IMR-90 (cell line): ENCODE data around the gene OR10W1. TPM values are rescaled to one million over a fixed set of nuclear protein-coding genes. Genes with fewer than 3 reads are reported as not detected.
A peak's percentile ranks its signal among the peaks of the same experiment; 100 is the strongest.

ENCODE experiments used
- ATAC-seq: fragments of 200-7000 bp; cut with Tn5 transposase; 2 replicates; pipeline ENCODE4 v1.9.1; 2020; ENCODE audit warnings: low read depth, mild to moderate bottlenecking, moderate library complexity
- BruUV-seq: library from RNA; stranded (reverse); fragments of 400-500 nt; replicated peaks from 2 replicates; lab custom pipeline; 2021; lab: Mats Ljungman, UMichigan
- CTCF ChIA-PET: fragments of 300-600 bp; formaldehyde crosslinking; extraction: SDS; loops from one replicate; lab custom pipeline; 2021; ENCODE audit warnings: antibody characterized with exemption; lab: Yijun Ruan, JAX
- POLR2A ChIA-PET: fragments of 300-600 bp; sonication (Branson Sonifier 250); formaldehyde crosslinking; loops from one replicate; lab custom pipeline; 2022; ENCODE audit warnings: antibody characterized with exemption; ENCODE audit not compliant: unreplicated experiment; lab: Charles Lee
- DNase-seq: peaks from one replicate; pipeline ENCODE4 v3.0.0; 2013
- H2AFZ ChIP-seq: replicated peaks from 2 replicates; pipeline ENCODE3; 2013; ENCODE audit warnings: low read length, mild to moderate bottlenecking; ENCODE audit not compliant: poor library complexity
- H2AK5ac ChIP-seq: 2 replicates; pipeline ENCODE4 v1.6.1; 2013; ENCODE audit warnings: low read depth, low read length, inconsistent platforms
- H2AK9ac ChIP-seq: replicated peaks from 2 replicates; pipeline ENCODE3; 2013; ENCODE audit warnings: mild to moderate bottlenecking, low read depth, low read length, moderate library complexity; ENCODE audit not compliant: poor library complexity
- H2BK120ac ChIP-seq: 2 replicates; pipeline ENCODE4 v1.6.1; 2013; ENCODE audit warnings: low read depth, low read length, inconsistent platforms
- H2BK15ac ChIP-seq: 3 replicates; pipeline ENCODE4 v1.6.1; 2013; ENCODE audit warnings: low read depth, low read length, inconsistent platforms
- H2BK20ac ChIP-seq: 2 replicates; pipeline ENCODE4 v1.6.1; 2013; ENCODE audit warnings: low read depth, mild to moderate bottlenecking, inconsistent platforms, low read length, moderate library complexity
- H2BK5ac ChIP-seq: 2 replicates; pipeline ENCODE4 v1.6.1; 2013; ENCODE audit warnings: mild to moderate bottlenecking, low read depth, low read length, inconsistent platforms; ENCODE audit not compliant: poor library complexity, severe bottlenecking
- H3K14ac ChIP-seq: replicated peaks from 2 replicates; pipeline ENCODE4 v1.6.1; 2013; ENCODE audit warnings: low read depth, low read length, inconsistent platforms
- H3K18ac ChIP-seq: 2 replicates; pipeline ENCODE4 v1.6.1; 2013; ENCODE audit warnings: low read depth, low read length, control low read depth
- H3K23ac ChIP-seq: 2 replicates; pipeline ENCODE4 v1.6.1; 2013; ENCODE audit warnings: low read depth, low read length, inconsistent platforms
- H3K27ac ChIP-seq: 2 replicates; pipeline ENCODE4 v1.5.1; 2013; ENCODE audit warnings: mild to moderate bottlenecking, control low read depth, low read length; ENCODE audit not compliant: insufficient read depth
- H3K27me3 ChIP-seq: 2 replicates; pipeline ENCODE4 v1.6.1; 2013; ENCODE audit warnings: low read length; ENCODE audit not compliant: control insufficient read depth, insufficient read depth
- H3K36me3 ChIP-seq: 2 replicates; pipeline ENCODE4 v1.6.1; 2013; ENCODE audit warnings: low read length, mixed read lengths; ENCODE audit not compliant: control insufficient read depth, insufficient read depth
- H3K4ac ChIP-seq: 2 replicates; pipeline ENCODE4 v1.6.1; 2013; ENCODE audit warnings: low read depth, low read length, inconsistent platforms
- H3K4me1 ChIP-seq: 2 replicates; pipeline ENCODE4 v1.6.1; 2013; ENCODE audit warnings: low read length, mixed read lengths; ENCODE audit not compliant: control insufficient read depth, insufficient read depth
- H3K4me2 ChIP-seq: 2 replicates; pipeline ENCODE4 v1.6.1; 2013; ENCODE audit warnings: low read depth, mild to moderate bottlenecking, control low read depth, low read length, moderate library complexity
- H3K4me3 ChIP-seq: 2 replicates; pipeline ENCODE4 v1.5.1; 2013; ENCODE audit warnings: low read depth, mild to moderate bottlenecking, control low read depth, low read length, moderate library complexity; ENCODE audit not compliant: insufficient read depth
- H3K56ac ChIP-seq: 2 replicates; pipeline ENCODE4 v1.6.1; 2013; ENCODE audit warnings: low read length, inconsistent platforms; ENCODE audit not compliant: insufficient read depth; ENCODE audit errors: extremely low read depth
- H3K79me1 ChIP-seq, 2 experiments: 2 replicates each; pipeline ENCODE4 v1.6.1; 2013; ENCODE audit warnings: low read length in 2 of 2, inconsistent platforms in 1 of 2, low read depth in 1 of 2
- H3K9ac ChIP-seq: 2 replicates; pipeline ENCODE4 v1.6.1; 2013; ENCODE audit warnings: low read depth, low read length, control low read depth
- H3K9me1 ChIP-seq: 2 replicates; pipeline ENCODE4 v1.6.1; 2013; ENCODE audit warnings: low read length, inconsistent platforms; ENCODE audit not compliant: insufficient read depth
- H3K9me3 ChIP-seq: 2 replicates; pipeline ENCODE4 v1.6.1; 2013; ENCODE audit warnings: low read length; ENCODE audit not compliant: control insufficient read depth, insufficient read depth
- H4K20me1 ChIP-seq: 2 replicates; pipeline ENCODE4 v1.6.1; 2013; ENCODE audit warnings: low read length, inconsistent platforms; ENCODE audit not compliant: insufficient read depth
- H4K5ac ChIP-seq: 2 replicates; pipeline ENCODE4 v1.6.1; 2013; ENCODE audit warnings: mild to moderate bottlenecking, low read depth, low read length, control low read depth
- H4K8ac ChIP-seq, 2 experiments: 2 replicates each; pipeline ENCODE4 v1.6.1; 2013; ENCODE audit warnings: low read depth in 2 of 2, low read length in 2 of 2, control low read depth in 1 of 2, inconsistent platforms in 1 of 2
- H4K91ac ChIP-seq: 2 replicates; pipeline ENCODE4 v1.6.1; 2013; ENCODE audit warnings: low read depth, low read length, inconsistent platforms; ENCODE audit not compliant: insufficient read depth
- FOS ChIP-seq: fragments of 150-350 bp; IDR thresholded peaks from 2 replicates; pipeline ENCODE4 v1.6.1; 2016; ENCODE audit warnings: low read depth, low read length
- MAFK ChIP-seq: IDR thresholded peaks from 2 replicates; pipeline ENCODE4 v1.6.1; 2012; ENCODE audit warnings: low read depth, low read length, improper control_type of control experiment
- NFE2L2 ChIP-seq: fragments of 150-350 bp; IDR thresholded peaks from 2 replicates; pipeline ENCODE4 v1.6.1; 2016; ENCODE audit warnings: low read depth, mild to moderate bottlenecking, low read length
- RFX5 ChIP-seq: IDR thresholded peaks from 2 replicates; pipeline ENCODE4 v1.8.0; 2012; ENCODE audit warnings: low read depth, mild to moderate bottlenecking, low read length, moderate library complexity
- WGBS, 2 experiments: methylation state at CpG; one replicate each; pipeline versions ENCODE4 v1.1.5 to v1.1.7; 2013; ENCODE audit warnings: missing lambda C conversion rate in 2 of 2; ENCODE audit not compliant: insufficient read length in 1 of 2; ENCODE audit errors: extremely low coverage in 2 of 2; 5-methylcytosine and 5-hydroxymethylcytosine counted together
- dilution Hi-C: fragments of 300-500 bp; cut with HindIII; formaldehyde crosslinking; loops from one replicate; pipeline ENCODE4 v1.14.3; 2018; ENCODE audit warnings: low sequenced_read_pairs; ENCODE audit not compliant: unreplicated experiment
- in situ Hi-C: fragments of 300-500 bp; cut with MboI; formaldehyde crosslinking; loops from 3 replicates; pipeline ENCODE4 v1.14.3; 2019; ENCODE audit warnings: low sequenced_read_pairs, inconsistent platforms, mixed read lengths
- intact Hi-C: fragments of 100-400 bp; cut with micrococcal nuclease; formaldehyde crosslinking; loops from 2 replicates; pipeline ENCODE4 v1.10.0; 2022
- polyA plus RNA-seq, 3 experiments: library from polyadenylated mRNA; depleted of rRNA; stranded (reverse); fragments of >200 nt; gene quantifications; 2 replicates each; pipeline ENCODE4 v1.2.3, GENCODE V29; 2012; ENCODE audit warnings: low replicate concordance in 1 of 3
- total RNA-seq: library from RNA; depleted of rRNA; stranded (reverse); fragments of >200 nt; gene quantifications from 2 replicates; pipeline ENCODE4 v1.2.3, GENCODE V29; 2012
- TF ChIP-seq, protein P1 (sequence below): fragments of 150-350 bp; IDR thresholded peaks from 2 replicates; pipeline ENCODE4 v1.6.1; 2017; ENCODE audit warnings: mild to moderate bottlenecking, antibody characterized with exemption, low read length, low read depth

The OR10W1 gene
- total and polyA plus RNA-seq, 2 of the 4 experiments (the other 2 are of a cell fraction), result not detected

DNA sequence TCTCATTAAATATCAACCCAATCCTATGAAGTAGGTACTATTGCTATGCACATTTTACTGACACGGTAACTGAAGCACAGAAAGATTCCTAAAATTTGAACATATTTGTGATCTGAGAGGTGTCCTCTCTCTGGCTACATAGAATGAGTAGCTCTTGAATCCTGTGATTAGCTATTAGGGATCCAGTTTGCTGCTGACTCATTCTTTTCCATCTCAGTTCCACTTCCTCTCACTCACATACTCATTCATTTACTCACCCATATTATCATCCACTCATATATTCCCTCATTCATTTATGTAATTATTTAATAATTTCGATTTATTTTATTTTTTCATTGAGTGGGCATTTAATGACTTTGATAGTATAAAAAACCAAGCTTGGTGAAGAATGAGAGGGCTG lies 48.1 kb upstream of the OR10W1 start:
- CTCF ChIA-PET, result no interaction called here
- H3K27ac ChIP-seq, result peak overlapping the region; percentile 98

More for the DNA sequence above, 48.1 kb upstream of the OR10W1 start:
- peak overlapping the region; percentile 87 to 98 for H4K8ac ChIP-seq
- peak overlapping the region; percentile 96 for H3K14ac ChIP-seq
- H3K27me3 ChIP-seq, result no peaks in the 10 kb centered on the region
- H2BK120ac ChIP-seq, result peak overlapping the region; percentile 99
- intact Hi-C loops (loop anchor here (5.0 to 10.0 kb wide), 4 partner anchors 76 to 649 kb away; partner anchors contain the start of gene ZDHHC5), in situ Hi-C loops (no loop called here), dilution Hi-C loops (no loop called here)
- BruUV-seq, result no TSS peak
- peaks cover 3% of the 10 kb centered on the region for H3K9me3 ChIP-seq
- no peaks in the 10 kb centered on the region for H4K20me1 ChIP-seq
- peak overlapping the region; percentile 91; the same call in 1 of the 2 replicates for H3K4ac ChIP-seq
- peak overlapping the region; percentile 96 for H3K18ac ChIP-seq
- H3K56ac ChIP-seq, result peak overlapping the region; percentile 62
- H3K9me1 ChIP-seq, result peaks cover 2% of the 10 kb centered on the region; the same call in 1 of the 2 replicates
- DNase-seq (peak; percentile 80), ATAC-seq (peak; percentile 43)
- H3K23ac ChIP-seq, result peak overlapping the region; percentile 96; the same call in 1 of the 2 replicates
- no peak overlapping the region for H2AFZ ChIP-seq
- no peak overlapping the region for H3K4me2 ChIP-seq
- no peaks in the 10 kb centered on the region for H3K79me1 ChIP-seq
- H2BK5ac ChIP-seq, result peak overlapping the region; percentile 99
- H4K91ac ChIP-seq, result peak overlapping the region; percentile 95
- no CpG with 5 or more reads among the region's 2 CpGs for WGBS, 2 experiments
- peak overlapping the region; percentile 19; the same call in 1 of the 2 replicates for H3K9ac ChIP-seq
- no peak overlapping the region for H3K4me3 ChIP-seq
- peak overlapping the region; percentile 90 for H4K5ac ChIP-seq
- peak overlapping the region; percentile 99 for H2BK20ac ChIP-seq
- POLR2A ChIA-PET, result interaction anchor here (0.6 to 0.8 kb wide), 2 partner anchors 19 to 551 kb away, joined by 3 to 6 read pairs; no protein-coding TSS in a partner anchor
- TF ChIP-seq MAFK, result peak; percentile 65
- peak; percentile 76 for TF ChIP-seq NFE2L2
- TF ChIP-seq FOS, result peak; percentile 55; the same call in 1 of the 2 replicates
- no peak for TF ChIP-seq RFX5
- TF ChIP-seq, protein P1, sequence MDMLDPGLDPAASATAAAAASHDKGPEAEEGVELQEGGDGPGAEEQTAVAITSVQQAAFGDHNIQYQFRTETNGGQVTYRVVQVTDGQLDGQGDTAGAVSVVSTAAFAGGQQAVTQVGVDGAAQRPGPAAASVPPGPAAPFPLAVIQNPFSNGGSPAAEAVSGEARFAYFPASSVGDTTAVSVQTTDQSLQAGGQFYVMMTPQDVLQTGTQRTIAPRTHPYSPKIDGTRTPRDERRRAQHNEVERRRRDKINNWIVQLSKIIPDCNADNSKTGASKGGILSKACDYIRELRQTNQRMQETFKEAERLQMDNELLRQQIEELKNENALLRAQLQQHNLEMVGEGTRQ, result no peak
- H3K36me3 ChIP-seq, result no peaks in the 10 kb centered on the region
- no peak overlapping the region for H2AK9ac ChIP-seq
- peaks cover 13% of the 10 kb centered on the region for H3K4me1 ChIP-seq
- peak overlapping the region; percentile 84; the same call in 2 of the 3 replicates for H2BK15ac ChIP-seq
- H2AK5ac ChIP-seq, result peak overlapping the region; percentile 88; the same call in 1 of the 2 replicates
